OCI-LY7 (cell line): ENCODE data around the gene NPEPL1.

ENCODE experiments used
- EZH2phosphoT487 ChIP-seq: fragments of 200-600 bp; sonication (generic); IDR thresholded peaks from 2 replicates; pipeline ENCODE4 v1.6.1; 2018; ENCODE audit warnings: low read depth, borderline replicate concordance, mild to moderate bottlenecking, mixed run types, antibody characterized with exemption, low read length, moderate library complexity, mixed read lengths
- TF ChIP-seq, protein P1 (sequence below): fragments of 200-600 bp; sonication (generic); conservative IDR thresholded peaks from 2 replicates; pipeline ENCODE4 v1.5.1; 2014; ENCODE audit warnings: mild to moderate bottlenecking, antibody characterized with exemption, low read length, moderate library complexity, mixed read lengths

GRCh38 chr20:58695084-58695722 lies 2.6 kb downstream of the NPEPL1 start:
- TF ChIP-seq, protein P1, sequence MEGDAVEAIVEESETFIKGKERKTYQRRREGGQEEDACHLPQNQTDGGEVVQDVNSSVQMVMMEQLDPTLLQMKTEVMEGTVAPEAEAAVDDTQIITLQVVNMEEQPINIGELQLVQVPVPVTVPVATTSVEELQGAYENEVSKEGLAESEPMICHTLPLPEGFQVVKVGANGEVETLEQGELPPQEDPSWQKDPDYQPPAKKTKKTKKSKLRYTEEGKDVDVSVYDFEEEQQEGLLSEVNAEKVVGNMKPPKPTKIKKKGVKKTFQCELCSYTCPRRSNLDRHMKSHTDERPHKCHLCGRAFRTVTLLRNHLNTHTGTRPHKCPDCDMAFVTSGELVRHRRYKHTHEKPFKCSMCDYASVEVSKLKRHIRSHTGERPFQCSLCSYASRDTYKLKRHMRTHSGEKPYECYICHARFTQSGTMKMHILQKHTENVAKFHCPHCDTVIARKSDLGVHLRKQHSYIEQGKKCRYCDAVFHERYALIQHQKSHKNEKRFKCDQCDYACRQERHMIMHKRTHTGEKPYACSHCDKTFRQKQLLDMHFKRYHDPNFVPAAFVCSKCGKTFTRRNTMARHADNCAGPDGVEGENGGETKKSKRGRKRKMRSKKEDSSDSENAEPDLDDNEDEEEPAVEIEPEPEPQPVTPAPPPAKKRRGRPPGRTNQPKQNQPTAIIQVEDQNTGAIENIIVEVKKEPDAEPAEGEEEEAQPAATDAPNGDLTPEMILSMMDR, result no peak
- no peak for TF ChIP-seq EZH2phosphoT487
